DND-41 (cell line): ENCODE data around the gene FBRSL1.

Experiments
- CTCF ChIP-seq: IDR thresholded peaks from 2 replicates; pipeline ENCODE4 v1.5.1; 2012; ENCODE audit warnings: borderline replicate concordance, low read length, moderate library complexity, mild to moderate bottlenecking; ENCODE audit not compliant: poor library complexity, severe bottlenecking; ENCODE audit errors: extremely low read depth
- EZH2 ChIP-seq: IDR thresholded peaks from 3 replicates; pipeline ENCODE4 v1.6.1; 2012; ENCODE audit warnings: borderline replicate concordance, low read depth, mild to moderate bottlenecking, moderate library complexity, low read length, inconsistent platforms; ENCODE audit not compliant: severe bottlenecking

GRCh38 chr12:132560364-132560613 is 70.3 kb downstream of the FBRSL1 start:
- TF ChIP-seq CTCF (no peak), EZH2 (no peak)
